ENCODE results near the gene FAM180B. TPM values are rescaled to one million over a fixed set of nuclear protein-coding genes. Genes with fewer than 3 reads are reported as not detected.

Gene FAM180B
- total and polyA plus RNA-seq, 2 of the 13 experiments (the other 11 are each of a cell fraction or from before 2014, with no cell fraction given): 0.40 to 1.0 TPM

GRCh38 chr11:47552566-47553405 is 33.7 kb upstream of the FAM180B start, which contains the start of gene CELF1 (continued):
- TF ChIP-seq, protein P1, sequence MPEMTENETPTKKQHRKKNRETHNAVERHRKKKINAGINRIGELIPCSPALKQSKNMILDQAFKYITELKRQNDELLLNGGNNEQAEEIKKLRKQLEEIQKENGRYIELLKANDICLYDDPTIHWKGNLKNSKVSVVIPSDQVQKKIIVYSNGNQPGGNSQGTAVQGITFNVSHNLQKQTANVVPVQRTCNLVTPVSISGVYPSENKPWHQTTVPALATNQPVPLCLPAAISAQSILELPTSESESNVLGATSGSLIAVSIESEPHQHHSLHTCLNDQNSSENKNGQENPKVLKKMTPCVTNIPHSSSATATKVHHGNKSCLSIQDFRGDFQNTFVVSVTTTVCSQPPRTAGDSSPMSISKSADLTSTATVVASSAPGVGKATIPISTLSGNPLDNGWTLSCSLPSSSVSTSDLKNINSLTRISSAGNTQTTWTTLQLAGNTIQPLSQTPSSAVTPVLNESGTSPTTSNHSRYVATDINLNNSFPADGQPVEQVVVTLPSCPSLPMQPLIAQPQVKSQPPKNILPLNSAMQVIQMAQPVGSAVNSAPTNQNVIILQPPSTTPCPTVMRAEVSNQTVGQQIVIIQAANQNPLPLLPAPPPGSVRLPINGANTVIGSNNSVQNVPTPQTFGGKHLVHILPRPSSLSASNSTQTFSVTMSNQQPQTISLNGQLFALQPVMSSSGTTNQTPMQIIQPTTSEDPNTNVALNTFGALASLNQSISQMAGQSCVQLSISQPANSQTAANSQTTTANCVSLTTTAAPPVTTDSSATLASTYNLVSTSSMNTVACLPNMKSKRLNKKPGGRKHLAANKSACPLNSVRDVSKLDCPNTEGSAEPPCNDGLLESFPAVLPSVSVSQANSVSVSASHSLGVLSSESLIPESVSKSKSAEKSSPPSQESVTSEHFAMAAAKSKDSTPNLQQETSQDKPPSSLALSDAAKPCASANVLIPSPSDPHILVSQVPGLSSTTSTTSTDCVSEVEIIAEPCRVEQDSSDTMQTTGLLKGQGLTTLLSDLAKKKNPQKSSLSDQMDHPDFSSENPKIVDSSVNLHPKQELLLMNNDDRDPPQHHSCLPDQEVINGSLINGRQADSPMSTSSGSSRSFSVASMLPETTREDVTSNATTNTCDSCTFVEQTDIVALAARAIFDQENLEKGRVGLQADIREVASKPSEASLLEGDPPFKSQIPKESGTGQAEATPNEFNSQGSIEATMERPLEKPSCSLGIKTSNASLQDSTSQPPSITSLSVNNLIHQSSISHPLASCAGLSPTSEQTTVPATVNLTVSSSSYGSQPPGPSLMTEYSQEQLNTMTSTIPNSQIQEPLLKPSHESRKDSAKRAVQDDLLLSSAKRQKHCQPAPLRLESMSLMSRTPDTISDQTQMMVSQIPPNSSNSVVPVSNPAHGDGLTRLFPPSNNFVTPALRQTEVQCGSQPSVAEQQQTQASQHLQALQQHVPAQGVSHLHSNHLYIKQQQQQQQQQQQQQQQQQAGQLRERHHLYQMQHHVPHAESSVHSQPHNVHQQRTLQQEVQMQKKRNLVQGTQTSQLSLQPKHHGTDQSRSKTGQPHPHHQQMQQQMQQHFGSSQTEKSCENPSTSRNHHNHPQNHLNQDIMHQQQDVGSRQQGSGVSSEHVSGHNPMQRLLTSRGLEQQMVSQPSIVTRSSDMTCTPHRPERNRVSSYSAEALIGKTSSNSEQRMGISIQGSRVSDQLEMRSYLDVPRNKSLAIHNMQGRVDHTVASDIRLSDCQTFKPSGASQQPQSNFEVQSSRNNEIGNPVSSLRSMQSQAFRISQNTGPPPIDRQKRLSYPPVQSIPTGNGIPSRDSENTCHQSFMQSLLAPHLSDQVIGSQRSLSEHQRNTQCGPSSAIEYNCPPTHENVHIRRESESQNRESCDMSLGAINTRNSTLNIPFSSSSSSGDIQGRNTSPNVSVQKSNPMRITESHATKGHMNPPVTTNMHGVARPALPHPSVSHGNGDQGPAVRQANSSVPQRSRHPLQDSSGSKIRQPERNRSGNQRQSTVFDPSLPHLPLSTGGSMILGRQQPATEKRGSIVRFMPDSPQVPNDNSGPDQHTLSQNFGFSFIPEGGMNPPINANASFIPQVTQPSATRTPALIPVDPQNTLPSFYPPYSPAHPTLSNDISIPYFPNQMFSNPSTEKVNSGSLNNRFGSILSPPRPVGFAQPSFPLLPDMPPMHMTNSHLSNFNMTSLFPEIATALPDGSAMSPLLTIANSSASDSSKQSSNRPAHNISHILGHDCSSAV (CRISPR knock-in tag; IDR thresholded peaks at IDR 0.05; ENCODE audit: borderline replicate concordance): no peak
- peak; percentile 28; the same call in 1 of the 2 replicates for TF ChIP-seq CREB1 (IDR thresholded peaks at IDR 0.05)
- TF ChIP-seq CREB1 (CRISPR knock-in tag; IDR thresholded peaks at IDR 0.05): no peak
- TF ChIP-seq ZNF557 (CRISPR knock-in tag; IDR thresholded peaks at IDR 0.05): no peak
- TF ChIP-seq NFKB2 (CRISPR knock-in tag; IDR thresholded peaks at IDR 0.05; ENCODE audit: borderline replicate concordance): no peak
- TF ChIP-seq ARID2 (CRISPR knock-in tag; IDR thresholded peaks at IDR 0.05; ENCODE audit: borderline replicate concordance): 0 out of 2 replicates have a peak, but pooled peaks have one; percentile 85
- TF ChIP-seq ZNF629 (CRISPR knock-in tag; conservative IDR thresholded peaks at IDR 0.05): no peak
- TF ChIP-seq ZFP1 (CRISPR knock-in tag; IDR thresholded peaks at IDR 0.05): no peak
- TF ChIP-seq SMAD1 (CRISPR knock-in tag; IDR thresholded peaks at IDR 0.05; ENCODE audit: borderline replicate concordance, low read depth): no peak
- TF ChIP-seq ZNF772 (CRISPR knock-in tag; IDR thresholded peaks at IDR 0.05): peak; percentile 65; the same call in 1 of the 2 replicates
- TF ChIP-seq HOXA5 (CRISPR knock-in tag; IDR thresholded peaks at IDR 0.05): no peak; the same call in 1 of the 2 replicates
- no peak for TF ChIP-seq PAF1 (CRISPR knock-in tag; IDR thresholded peaks at IDR 0.05)
- TF ChIP-seq ZHX1 (CRISPR knock-in tag; IDR thresholded peaks at IDR 0.05; ENCODE audit: low read depth): peak; percentile 89
- TF ChIP-seq KLF12 (CRISPR knock-in tag; IDR thresholded peaks at IDR 0.05; ENCODE audit: borderline replicate concordance): peak; percentile 65; the same call in 1 of the 2 replicates
- peak; percentile 61; the same call in 1 of the 2 replicates for TF ChIP-seq ZSCAN29 (CRISPR knock-in tag; conservative IDR thresholded peaks at IDR 0.05)
- TF ChIP-seq ZNF329 (CRISPR knock-in tag; IDR thresholded peaks at IDR 0.05; ENCODE audit: low read depth): peak; percentile 14; the same call in 1 of the 2 replicates
- peak; percentile 77; the same call in 1 of the 2 replicates for TF ChIP-seq POGZ (CRISPR knock-in tag; IDR thresholded peaks at IDR 0.05)
